CD4-positive, alpha-beta T cell treated with Interleukin-15 for 4 hours (primary cell): ENCODE measurements around the gene CLSTN2.

Experiments
- DNase-seq: peaks from one replicate; pipeline ENCODE4 v3.0.0-alpha.2; 2020; ENCODE audit warnings: low spot score

CLSTN2 gene

GRCh38 chr3:140096037-140096436 lies 161.1 kb downstream of the CLSTN2 start:
- DNase-seq, result no peak

- no peak for DNase-seq
Observed at GRCh38 chr3:140097874-140098635, 163.1 kb downstream of the CLSTN2 start.

- no peak for DNase-seq
Observed at GRCh38 chr3:140100479-140100878, 165.5 kb downstream of the CLSTN2 start.

- no peak for DNase-seq
Observed at GRCh38 chr3:140103166-140103565, 168.2 kb downstream of the CLSTN2 start.

GRCh38 chr3:140103986-140104645 lies 169.1 kb downstream of the CLSTN2 start:
- no peak for DNase-seq

GRCh38 chr3:140113996-140114788 lies 179.2 kb downstream of the CLSTN2 start:
- DNase-seq, result no peak

GRCh38 chr3:140114789-140115080 lies 179.8 kb downstream of the CLSTN2 start:
- no peak for DNase-seq

- no peak for DNase-seq
Observed at GRCh38 chr3:140117096-140117526, 182.1 kb downstream of the CLSTN2 start.

- DNase-seq, result no peak
Observed at GRCh38 chr3:140122183-140122582, 187.2 kb downstream of the CLSTN2 start.

- no peak for DNase-seq
Observed at GRCh38 chr3:140128217-140128616, 193.2 kb downstream of the CLSTN2 start.

GRCh38 chr3:140128631-140129030 lies 193.6 kb downstream of the CLSTN2 start:
- no peak for DNase-seq

GRCh38 chr3:140129768-140130284 lies 194.8 kb downstream of the CLSTN2 start:
- DNase-seq, result no peak

- no peak for DNase-seq
Observed at GRCh38 chr3:140131895-140132294, 196.9 kb downstream of the CLSTN2 start.

GRCh38 chr3:140134231-140134965 lies 199.4 kb downstream of the CLSTN2 start:
- DNase-seq, result no peak

- no peak for DNase-seq
Observed at GRCh38 chr3:140135461-140135860, 200.5 kb downstream of the CLSTN2 start.

GRCh38 chr3:140143367-140144069 lies 208.5 kb downstream of the CLSTN2 start:
- no peak for DNase-seq

- no peak for DNase-seq
Observed at GRCh38 chr3:140145528-140145927, 210.5 kb downstream of the CLSTN2 start.

GRCh38 chr3:140146668-140147067 lies 211.7 kb downstream of the CLSTN2 start:
- DNase-seq, result no peak

GRCh38 chr3:140147965-140148490 lies 213.0 kb downstream of the CLSTN2 start:
- no peak for DNase-seq

GRCh38 chr3:140148824-140149390 lies 213.9 kb downstream of the CLSTN2 start:
- no peak for DNase-seq

- DNase-seq, result no peak
Observed at GRCh38 chr3:140151321-140151720, 216.3 kb downstream of the CLSTN2 start.
